Osteocyte (in vitro differentiated cells): Measurements from ENCODE around the gene RNU6-9. TPM values are rescaled to one million over a fixed set of nuclear protein-coding genes. Genes with fewer than 3 reads are reported as not detected.
"Not testable (repeated sequence)": the region's sequence is repeated elsewhere in the genome, so short reads cannot be mapped to it uniquely, and the experiment has no call there.

ENCODE experiments used
- DNase-seq: peaks from one replicate; pipeline ENCODE4 v3.0.0; 2021; ENCODE audit warnings: mixed read lengths; ENCODE audit not compliant: unreplicated experiment; ENCODE audit errors: extremely low spot score
- H3K27ac Mint-ChIP-seq: one replicate; pipeline ENCODE4 v1.8.0; 2021; ENCODE audit warnings: mild to moderate bottlenecking, mixed read lengths; ENCODE audit not compliant: unreplicated experiment
- H3K27me3 Mint-ChIP-seq: one replicate; pipeline ENCODE4 v1.8.0; 2021; ENCODE audit warnings: mixed read lengths; ENCODE audit not compliant: unreplicated experiment
- H3K36me3 Mint-ChIP-seq: one replicate; pipeline ENCODE4 v1.8.0; 2021; ENCODE audit warnings: mixed read lengths; ENCODE audit not compliant: unreplicated experiment
- H3K4me1 Mint-ChIP-seq: one replicate; pipeline ENCODE4 v1.8.0; 2021; ENCODE audit warnings: mixed read lengths; ENCODE audit not compliant: unreplicated experiment
- H3K4me3 Mint-ChIP-seq: one replicate; pipeline ENCODE4 v1.8.0; 2021; ENCODE audit warnings: mild to moderate bottlenecking, moderate library complexity, mixed read lengths; ENCODE audit not compliant: unreplicated experiment
- H3K9me3 Mint-ChIP-seq: one replicate; pipeline ENCODE4 v1.8.0; 2021; ENCODE audit warnings: mixed read lengths; ENCODE audit not compliant: unreplicated experiment
- CTCF ChIP-seq: fragments of 200-600 bp; sonication (generic); IDR thresholded peaks from 2 replicates; pipeline ENCODE4 v1.5.0; 2021; ENCODE audit warnings: antibody characterized with exemption, mild to moderate bottlenecking, moderate library complexity
- total RNA-seq: library from RNA; stranded (reverse); gene quantifications from 2 replicates; pipeline ENCODE4 v1.2.1, GENCODE V29; 2021

The RNU6-9 gene
- total RNA-seq, 1 donor from 2014 or later: not detected

- H3K36me3 Mint-ChIP-seq: peaks cover 2% of the 10 kb centered on the region
- no peaks in the 10 kb centered on the region for H3K27me3 Mint-ChIP-seq
- no peak for TF ChIP-seq CTCF
These were observed 3.5 kb upstream of the RNU6-9 start for GRCh38 chr19:889662-890295.

GRCh38 chr19:890831-891230 lies 2.5 kb upstream of the RNU6-9 start:
- peaks cover 2% of the 10 kb centered on the region for H3K36me3 Mint-ChIP-seq
- peaks cover 17% of the 10 kb centered on the region for H3K4me1 Mint-ChIP-seq
- peak overlapping the region; percentile 31 for H3K27ac Mint-ChIP-seq
- TF ChIP-seq CTCF: no peak
- no peaks in the 10 kb centered on the region for H3K9me3 Mint-ChIP-seq
- H3K27me3 Mint-ChIP-seq: no peaks in the 10 kb centered on the region
- H3K4me3 Mint-ChIP-seq: peak overlapping the region; percentile 62
- no peak for DNase-seq

More at GRCh38 chr19:889662-890295, 3.5 kb upstream of the RNU6-9 start:
- H3K4me3 Mint-ChIP-seq: peak overlapping the region; percentile 14
- no peaks in the 10 kb centered on the region for H3K9me3 Mint-ChIP-seq
- H3K27ac Mint-ChIP-seq: no peak overlapping the region
- no peak for DNase-seq
- peaks cover 17% of the 10 kb centered on the region for H3K4me1 Mint-ChIP-seq

- H3K4me3 Mint-ChIP-seq: peak overlapping the region; percentile 79
- H3K27ac Mint-ChIP-seq: peak overlapping the region; percentile 34
- not testable (repeated sequence) for H3K9me3 Mint-ChIP-seq, H3K27me3 Mint-ChIP-seq, DNase-seq, H3K36me3 Mint-ChIP-seq
- peaks cover 17% of the 10 kb centered on the region for H3K4me1 Mint-ChIP-seq
These were observed 1.7 kb upstream of the RNU6-9 start for GRCh38 chr19:891421-892200.

- no peak for TF ChIP-seq CTCF
- Mint-ChIP-seq H3K27me3 (no peaks in the 10 kb centered on the region), H3K4me3 (peak overlapping the region; percentile 79), H3K4me1 (peaks cover 17% of the 10 kb centered on the region), H3K36me3 (peaks cover 7% of the 10 kb centered on the region), H3K9me3 (no peaks in the 10 kb centered on the region), H3K27ac (peak overlapping the region; percentile 71)
- DNase-seq: no peak
These were observed 916 bp upstream of the RNU6-9 start for GRCh38 chr19:892243-892893.

- Mint-ChIP-seq H3K4me3 (no peak overlapping the region), H3K9me3 (no peaks in the 10 kb centered on the region), H3K27me3 (no peaks in the 10 kb centered on the region), H3K36me3 (peaks cover 7% of the 10 kb centered on the region), H3K4me1 (peaks cover 13% of the 10 kb centered on the region), H3K27ac (no peak overlapping the region)
- no peak for TF ChIP-seq CTCF
- DNase-seq: no peak
These were observed 3.1 kb downstream of the RNU6-9 start for GRCh38 chr19:896434-896833.
